ENCODE measurements around the gene VPS37B.

The VPS37B gene

GRCh38 chr12:122867691-122868461, 28.0 kb downstream of the VPS37B start:
- DNase-seq (ENCODE audit: insufficient read length, low spot score) (no peak), FAIRE-seq (no peak)
- TF ChIP-seq PAX5 (IDR thresholded peaks at IDR 0.05; ENCODE audit: insufficient read depth, low read length, severe bottlenecking) (no peak), POLR2A (IDR thresholded peaks at IDR 0.05; ENCODE audit: low read depth, low read length) (no peak), TAF1 (IDR thresholded peaks at IDR 0.05; ENCODE audit: low read depth, low read length) (no peak), POU2F2 (IDR thresholded peaks at IDR 0.05; ENCODE audit: low read depth, low read length) (no peak), POLR2AphosphoS5 (IDR thresholded peaks at IDR 0.05; ENCODE audit: low read depth, low read length) (peak; percentile 29), SPI1 (IDR thresholded peaks at IDR 0.05; ENCODE audit: low read depth, low read length) (no peak)

- FAIRE-seq (no peak), DNase-seq (ENCODE audit: insufficient read length, low spot score) (no peak)
- TF ChIP-seq SPI1 (IDR thresholded peaks at IDR 0.05; ENCODE audit: low read depth, low read length): no peak
- no peak for TF ChIP-seq POLR2A (IDR thresholded peaks at IDR 0.05; ENCODE audit: low read depth, low read length)
- TF ChIP-seq POLR2AphosphoS5 (IDR thresholded peaks at IDR 0.05; ENCODE audit: low read depth, low read length): no peak
- TF ChIP-seq PAX5 (IDR thresholded peaks at IDR 0.05; ENCODE audit: insufficient read depth, low read length, severe bottlenecking): no peak
- TF ChIP-seq TAF1 (IDR thresholded peaks at IDR 0.05; ENCODE audit: low read depth, low read length): no peak
- TF ChIP-seq POU2F2 (IDR thresholded peaks at IDR 0.05; ENCODE audit: low read depth, low read length): no peak
Observed at GRCh38 chr12:122866950-122867607, 28.8 kb downstream of the VPS37B start.

GRCh38 chr12:122866379-122866778, 29.5 kb downstream of the VPS37B start:
- no peak for FAIRE-seq
- no peak for DNase-seq (ENCODE audit: insufficient read length, low spot score)
- TF ChIP-seq PAX5 (IDR thresholded peaks at IDR 0.05; ENCODE audit: insufficient read depth, low read length, severe bottlenecking): no peak
- TF ChIP-seq TAF1 (IDR thresholded peaks at IDR 0.05; ENCODE audit: low read depth, low read length): no peak
- no peak for TF ChIP-seq POU2F2 (IDR thresholded peaks at IDR 0.05; ENCODE audit: low read depth, low read length)
- no peak for TF ChIP-seq POLR2A (IDR thresholded peaks at IDR 0.05; ENCODE audit: low read depth, low read length)
- TF ChIP-seq POLR2AphosphoS5 (IDR thresholded peaks at IDR 0.05; ENCODE audit: low read depth, low read length): no peak
- no peak for TF ChIP-seq SPI1 (IDR thresholded peaks at IDR 0.05; ENCODE audit: low read depth, low read length)

GRCh38 chr12:122865268-122866231, 30.4 kb downstream of the VPS37B start:
- DNase-seq (ENCODE audit: insufficient read length, low spot score) (no peak), FAIRE-seq (no peak)
- TF ChIP-seq POLR2A (IDR thresholded peaks at IDR 0.05; ENCODE audit: low read depth, low read length) (no peak; the same call in 1 of the 2 replicates), TAF1 (IDR thresholded peaks at IDR 0.05; ENCODE audit: low read depth, low read length) (no peak), POLR2AphosphoS5 (IDR thresholded peaks at IDR 0.05; ENCODE audit: low read depth, low read length) (peak; percentile 63), POU2F2 (IDR thresholded peaks at IDR 0.05; ENCODE audit: low read depth, low read length) (no peak), PAX5 (IDR thresholded peaks at IDR 0.05; ENCODE audit: insufficient read depth, low read length, severe bottlenecking) (no peak), SPI1 (IDR thresholded peaks at IDR 0.05; ENCODE audit: low read depth, low read length) (no peak)

- no peak for FAIRE-seq
- TF ChIP-seq POLR2AphosphoS5 (IDR thresholded peaks at IDR 0.05; ENCODE audit: low read depth, low read length): peak; percentile 54; the same call in 1 of the 2 replicates
- TF ChIP-seq SPI1 (IDR thresholded peaks at IDR 0.05; ENCODE audit: low read depth, low read length): no peak
- no peak for TF ChIP-seq POU2F2 (IDR thresholded peaks at IDR 0.05; ENCODE audit: low read depth, low read length)
- no peak for DNase-seq (ENCODE audit: insufficient read length, low spot score)
Observed at GRCh38 chr12:122864894-122865253, 31.1 kb downstream of the VPS37B start.

- no peak for TF ChIP-seq PAX5 (IDR thresholded peaks at IDR 0.05; ENCODE audit: insufficient read depth, low read length, severe bottlenecking)
- no peak; the same call in 1 of the 2 replicates for TF ChIP-seq POLR2AphosphoS5 (IDR thresholded peaks at IDR 0.05; ENCODE audit: low read depth, low read length)
- no peak for TF ChIP-seq POU2F2 (IDR thresholded peaks at IDR 0.05; ENCODE audit: low read depth, low read length)
- TF ChIP-seq POLR2A (IDR thresholded peaks at IDR 0.05; ENCODE audit: low read depth, low read length): no peak
- TF ChIP-seq TAF1 (IDR thresholded peaks at IDR 0.05; ENCODE audit: low read depth, low read length): no peak
- no peak for TF ChIP-seq SPI1 (IDR thresholded peaks at IDR 0.05; ENCODE audit: low read depth, low read length)
- DNase-seq (ENCODE audit: insufficient read length, low spot score) (no peak), FAIRE-seq (no peak)
Observed at GRCh38 chr12:122862872-122863701, 32.8 kb downstream of the VPS37B start.

GRCh38 chr12:122862110-122862634, 33.8 kb downstream of the VPS37B start:
- FAIRE-seq (no peak), DNase-seq (ENCODE audit: insufficient read length, low spot score) (no peak)
- no peak for TF ChIP-seq PAX5 (IDR thresholded peaks at IDR 0.05; ENCODE audit: insufficient read depth, low read length, severe bottlenecking)
- no peak for TF ChIP-seq POLR2AphosphoS5 (IDR thresholded peaks at IDR 0.05; ENCODE audit: low read depth, low read length)
- TF ChIP-seq POU2F2 (IDR thresholded peaks at IDR 0.05; ENCODE audit: low read depth, low read length): no peak
- TF ChIP-seq TAF1 (IDR thresholded peaks at IDR 0.05; ENCODE audit: low read depth, low read length): no peak
- TF ChIP-seq POLR2A (IDR thresholded peaks at IDR 0.05; ENCODE audit: low read depth, low read length): no peak
- TF ChIP-seq SPI1 (IDR thresholded peaks at IDR 0.05; ENCODE audit: low read depth, low read length): no peak

GRCh38 chr12:122861587-122861970, 34.3 kb downstream of the VPS37B start:
- no peak for FAIRE-seq
- TF ChIP-seq POLR2A (IDR thresholded peaks at IDR 0.05; ENCODE audit: low read depth, low read length): no peak
- no peak for TF ChIP-seq PAX5 (IDR thresholded peaks at IDR 0.05; ENCODE audit: insufficient read depth, low read length, severe bottlenecking)
- TF ChIP-seq TAF1 (IDR thresholded peaks at IDR 0.05; ENCODE audit: low read depth, low read length): no peak
- TF ChIP-seq SPI1 (IDR thresholded peaks at IDR 0.05; ENCODE audit: low read depth, low read length): no peak
- DNase-seq (ENCODE audit: insufficient read length, low spot score): no peak

Data from GM12891 (cell line).